Kasumi-1 (cell line): ENCODE measurements around the gene CACNA2D2.
A peak's percentile ranks its signal among the peaks of the same experiment; 100 is the strongest.
"Not testable (repeated sequence)": the region's sequence is repeated elsewhere in the genome, so short reads cannot be mapped to it uniquely, and the experiment has no call there.

Experiments
- DNase-seq, 2 experiments: peaks; one replicate each; lab custom pipeline; 2025; lab: John Stamatoyannopoulos, UW

CACNA2D2 gene

DNA sequence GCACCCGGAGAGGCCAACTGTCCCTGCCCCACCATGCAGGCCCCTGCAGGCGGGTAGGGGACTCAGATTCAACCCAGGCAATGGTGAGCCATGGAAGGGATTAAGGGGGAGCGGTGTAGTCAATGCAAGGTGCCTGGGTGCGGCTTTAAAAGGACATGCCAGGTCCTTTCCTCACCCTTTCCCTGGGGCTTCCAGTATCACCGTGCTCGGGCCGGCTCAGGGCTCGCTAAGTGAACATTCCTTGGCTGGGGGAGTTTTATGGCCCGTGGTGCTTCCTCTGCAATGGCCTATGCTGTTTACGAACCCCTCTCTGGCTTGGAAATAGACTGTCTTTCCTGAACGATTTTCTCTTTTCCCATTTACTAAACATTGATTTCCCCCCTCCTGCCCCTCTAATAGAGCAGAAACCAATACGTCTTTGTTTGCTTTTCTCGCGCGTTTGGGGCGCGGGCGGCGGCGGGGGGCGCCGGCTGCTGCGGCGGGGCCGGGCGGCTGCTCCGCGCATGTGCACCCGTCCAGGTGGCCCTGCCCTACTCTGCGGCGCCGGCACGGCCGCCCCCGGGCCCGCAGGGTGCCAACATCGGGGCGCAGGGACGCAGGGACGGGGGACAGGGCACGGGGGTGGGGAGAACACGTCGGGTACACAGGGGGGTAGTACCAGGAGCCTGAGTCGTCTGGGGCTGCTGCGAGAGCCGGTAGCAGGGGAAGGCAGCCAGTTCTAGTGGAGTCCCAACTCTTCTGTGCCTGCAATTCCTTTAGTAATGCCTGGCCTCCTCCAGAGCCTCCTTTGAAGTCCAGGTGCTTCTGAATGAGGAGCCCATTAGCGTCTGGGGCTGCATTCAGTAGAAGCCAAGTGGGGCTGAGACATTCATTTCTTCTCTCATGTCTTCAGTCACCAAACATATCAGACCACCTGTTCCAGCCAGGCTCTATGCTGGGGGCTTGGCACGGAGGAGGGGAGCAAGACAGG, 26.9 kb upstream of the CACNA2D2 start:
- no peak for DNase-seq

DNA sequence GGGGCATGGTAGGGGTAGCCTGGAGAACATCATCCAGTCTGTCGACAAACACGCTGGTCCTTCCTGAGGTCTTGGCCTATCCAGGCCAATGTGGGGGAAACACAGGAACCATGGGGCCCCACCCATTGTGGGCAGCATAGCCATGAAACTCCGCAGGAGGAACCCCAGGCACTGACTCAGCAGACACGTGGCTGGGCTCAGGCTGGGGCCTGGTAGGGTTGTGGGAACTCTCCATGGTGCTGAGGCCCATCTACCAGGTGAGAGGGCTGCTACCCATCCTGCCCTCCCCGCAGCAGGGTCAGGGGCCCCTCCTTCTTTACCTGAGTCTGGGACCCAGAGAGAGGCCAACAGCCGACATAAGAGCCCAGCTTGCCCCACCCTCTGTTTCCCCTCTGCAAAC, 22.6 kb upstream of the CACNA2D2 start:
- DNase-seq = peak; percentile 57 to 69

DNA sequence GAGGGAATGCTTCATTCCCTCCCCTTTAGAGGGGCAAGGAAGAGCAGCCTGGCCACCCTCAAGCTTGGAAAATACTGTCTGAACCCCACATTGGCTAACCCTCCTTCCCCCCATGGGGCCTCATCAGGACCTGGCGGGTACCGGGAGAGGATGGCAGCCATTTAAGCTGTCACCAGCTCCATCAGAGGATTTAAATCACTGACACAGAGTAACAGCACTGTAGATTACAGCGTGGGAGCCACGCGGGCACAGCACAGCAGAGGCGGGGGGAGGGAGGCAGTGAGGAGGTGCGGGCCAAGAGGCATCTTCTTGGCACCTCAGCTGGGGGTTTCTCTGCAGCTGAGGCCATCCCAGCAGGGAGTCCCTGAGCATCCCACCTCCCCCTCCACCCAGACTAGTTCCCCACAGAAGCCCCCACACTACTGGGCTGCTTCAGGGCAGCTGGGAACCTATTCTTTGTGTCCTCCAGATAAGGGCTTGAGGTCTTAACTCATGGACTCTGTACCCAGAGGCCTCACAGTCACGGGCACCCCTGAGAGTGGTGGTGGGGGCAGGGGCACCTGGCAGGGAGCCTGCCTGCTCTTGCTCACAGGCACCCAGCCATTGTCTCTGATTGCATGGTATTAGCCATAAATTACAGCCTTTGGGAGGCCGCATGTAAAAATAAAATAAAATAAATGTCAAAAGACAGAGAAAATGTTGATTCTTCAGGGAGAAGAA, 21.9 kb upstream of the CACNA2D2 start:
- no peak for DNase-seq

DNA sequence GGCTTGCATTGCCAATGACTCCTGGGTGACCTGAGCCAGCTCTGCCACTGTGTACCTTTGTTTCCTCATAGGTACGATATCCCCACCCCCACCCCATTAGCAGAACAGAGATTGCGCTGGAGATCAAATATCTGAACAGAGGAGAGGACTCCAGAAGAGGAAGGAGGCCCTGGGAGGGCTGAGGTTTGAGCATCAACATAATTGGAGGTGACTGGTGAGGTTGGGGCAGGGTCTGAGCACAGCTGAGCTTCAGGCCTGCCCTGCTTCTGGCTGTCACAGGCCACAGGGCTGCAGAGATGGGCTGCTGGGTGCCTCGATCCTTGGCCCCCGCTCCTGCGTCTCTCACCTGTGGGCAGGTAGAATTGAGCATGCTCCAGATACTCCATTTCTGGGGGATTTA, 21.3 kb upstream of the CACNA2D2 start:
- no peak for DNase-seq

DNA sequence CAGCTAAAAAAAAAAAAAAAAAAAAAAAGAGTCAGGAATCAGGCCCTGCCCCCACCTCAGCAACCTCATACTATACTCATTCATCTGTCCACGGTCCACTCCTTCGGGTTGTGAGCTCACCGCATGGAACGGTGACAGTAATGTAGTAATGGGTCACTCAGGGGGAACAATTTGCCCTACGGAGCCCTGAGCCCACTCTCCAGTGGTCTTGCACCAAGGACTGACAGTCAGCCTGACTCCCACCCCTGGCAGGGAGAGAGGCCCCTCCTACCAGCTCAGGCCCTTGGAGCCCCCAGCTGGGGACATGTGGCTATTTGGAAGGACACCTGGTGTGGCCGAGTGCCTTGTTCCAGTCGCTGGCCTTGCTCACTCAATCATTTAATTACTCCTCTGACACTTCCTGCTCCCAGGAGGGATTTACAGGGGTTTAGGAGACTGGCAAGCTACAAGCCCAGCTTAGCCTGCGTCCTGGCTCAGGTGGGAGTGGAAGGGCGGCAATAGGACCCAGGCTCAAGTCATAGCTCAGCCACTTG, 19.9 kb upstream of the CACNA2D2 start:
- DNase-seq = no peak

DNA sequence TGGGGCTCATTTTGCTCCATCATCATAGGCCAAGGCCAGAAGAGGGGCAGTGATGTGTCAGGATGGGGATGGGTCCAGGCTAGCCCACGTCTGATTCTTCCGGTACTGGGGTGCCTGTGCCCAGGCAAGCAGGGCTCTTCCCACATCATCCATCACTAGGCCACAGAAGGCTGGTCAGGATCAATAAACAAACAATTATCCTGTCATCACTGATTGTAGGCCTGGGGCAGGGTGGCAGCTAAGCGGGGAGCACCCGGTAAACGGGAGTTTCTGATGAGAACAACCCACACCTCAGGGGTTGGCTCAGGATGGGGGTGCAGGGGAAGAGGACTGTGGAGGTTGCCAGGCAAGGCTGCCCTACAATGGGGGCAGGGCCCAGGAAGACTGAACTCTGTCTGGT, 18.1 kb upstream of the CACNA2D2 start:
- DNase-seq = no peak

DNA sequence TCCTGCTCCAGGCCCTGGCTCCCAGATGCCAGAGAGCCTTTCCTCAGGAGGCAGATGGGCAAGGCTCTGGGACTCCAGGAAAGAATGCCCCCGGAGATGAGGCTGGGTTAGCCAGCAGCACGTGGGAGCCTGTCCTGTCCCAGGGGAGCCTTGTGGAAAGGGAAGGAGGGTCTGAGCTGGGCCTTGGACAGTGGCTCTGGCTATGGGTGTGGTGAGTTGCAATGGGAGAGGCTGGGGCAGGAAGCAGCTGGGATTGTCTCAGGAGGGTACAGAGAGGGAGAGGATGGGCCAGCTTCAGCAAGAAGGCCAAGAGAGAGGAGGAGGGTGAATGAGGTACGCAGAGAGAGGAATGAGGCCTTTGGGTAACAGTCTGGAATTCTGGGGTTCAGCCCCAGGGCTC, 17.4 kb upstream of the CACNA2D2 start:
- no peak for DNase-seq

DNA sequence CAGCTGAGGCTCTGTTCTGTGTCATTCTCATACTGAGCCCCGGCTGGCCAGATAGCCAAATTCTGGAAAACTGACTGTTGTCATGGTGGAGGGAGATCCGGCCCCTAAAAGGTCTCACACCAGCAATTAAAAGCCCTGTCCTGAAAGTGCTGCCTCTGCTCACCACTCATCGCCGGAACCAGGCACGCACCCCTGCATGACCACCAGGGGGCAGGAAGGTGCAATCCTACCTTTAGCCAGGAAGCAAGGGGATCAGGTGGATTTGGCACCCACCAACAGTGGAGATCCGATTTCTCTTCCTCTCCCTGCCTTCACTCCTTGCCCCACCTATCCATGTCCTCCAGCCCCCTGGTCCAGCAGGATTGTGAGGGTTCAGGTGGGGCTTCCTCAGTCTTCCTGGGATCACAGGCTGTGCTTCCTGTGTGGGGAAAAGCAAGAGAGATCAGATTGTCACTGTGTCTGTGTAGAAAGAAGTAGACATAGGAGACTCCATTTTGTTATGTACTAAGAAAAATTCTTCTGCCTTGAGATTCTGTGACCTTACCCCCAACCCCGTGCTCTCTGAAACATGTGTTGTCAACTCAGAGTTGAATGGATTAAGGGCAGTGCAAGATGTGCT, 16.1 kb upstream of the CACNA2D2 start:
- DNase-seq = peak; percentile 45 to 55

DNA sequence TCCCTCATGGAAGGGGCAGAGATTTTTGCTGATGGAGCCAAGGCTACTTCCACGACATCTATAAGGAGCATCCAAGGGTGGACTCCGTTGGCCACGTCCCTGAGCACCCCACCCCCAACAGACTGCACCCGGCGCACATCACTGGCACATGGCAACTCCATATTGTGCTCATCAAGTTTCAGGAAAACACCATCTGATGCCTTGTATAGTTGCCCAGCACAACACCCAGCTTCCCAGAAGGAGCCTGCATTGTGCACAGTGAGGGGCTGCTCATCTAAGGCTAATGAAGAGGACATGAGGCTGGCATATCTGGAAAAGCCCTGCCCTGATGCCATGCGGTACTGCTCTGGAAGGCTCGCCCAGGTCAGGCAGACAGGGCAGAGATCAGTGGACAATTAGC, 15.0 kb upstream of the CACNA2D2 start:
- no peak for DNase-seq

DNA sequence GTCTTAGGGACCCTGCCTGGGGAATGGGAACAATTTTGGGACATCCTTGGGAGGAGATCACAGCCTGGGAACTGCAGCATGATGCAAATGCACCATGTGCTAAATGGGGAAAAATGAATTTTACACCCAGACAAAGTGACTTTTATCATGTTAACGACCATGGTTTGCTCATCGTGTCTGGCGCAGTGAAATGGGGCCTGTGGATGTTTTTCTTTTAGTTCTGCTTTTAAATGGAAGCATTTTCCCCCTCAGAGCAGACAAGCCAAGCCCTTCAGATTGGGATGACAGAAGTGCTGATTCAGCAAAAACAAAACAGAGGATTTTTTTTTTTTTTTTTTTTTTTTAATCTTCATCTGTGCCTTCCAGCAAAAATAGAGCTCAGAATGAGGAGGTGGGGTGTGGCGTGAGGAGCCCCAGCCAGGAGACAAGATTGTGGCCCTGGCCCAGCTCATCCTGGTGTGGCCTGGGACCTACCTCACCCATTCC, 14.3 kb upstream of the CACNA2D2 start:
- DNase-seq = no peak

DNA sequence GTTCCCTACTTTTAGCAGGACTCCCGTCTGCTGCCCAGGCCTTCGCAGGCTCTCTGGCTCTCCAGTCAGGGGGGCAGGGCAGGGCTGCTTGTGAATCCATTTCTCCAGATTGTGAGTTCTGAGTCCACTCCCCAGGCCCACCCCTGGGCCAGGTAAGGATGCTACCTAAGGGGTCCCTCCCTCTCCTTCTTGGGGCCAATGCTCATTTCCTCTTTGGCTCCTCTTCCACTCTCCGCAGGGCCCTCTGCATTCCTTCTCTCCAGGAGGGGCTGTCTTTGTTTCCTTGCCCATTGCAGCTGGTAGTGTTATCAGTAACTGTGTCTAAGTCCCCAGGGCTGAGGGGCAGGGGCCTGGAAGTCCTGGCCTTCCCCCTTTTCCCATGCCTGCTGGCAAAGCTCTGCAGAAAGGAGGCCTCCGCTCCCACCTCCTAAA, 13.0 kb upstream of the CACNA2D2 start:
- DNase-seq = no peak

DNA sequence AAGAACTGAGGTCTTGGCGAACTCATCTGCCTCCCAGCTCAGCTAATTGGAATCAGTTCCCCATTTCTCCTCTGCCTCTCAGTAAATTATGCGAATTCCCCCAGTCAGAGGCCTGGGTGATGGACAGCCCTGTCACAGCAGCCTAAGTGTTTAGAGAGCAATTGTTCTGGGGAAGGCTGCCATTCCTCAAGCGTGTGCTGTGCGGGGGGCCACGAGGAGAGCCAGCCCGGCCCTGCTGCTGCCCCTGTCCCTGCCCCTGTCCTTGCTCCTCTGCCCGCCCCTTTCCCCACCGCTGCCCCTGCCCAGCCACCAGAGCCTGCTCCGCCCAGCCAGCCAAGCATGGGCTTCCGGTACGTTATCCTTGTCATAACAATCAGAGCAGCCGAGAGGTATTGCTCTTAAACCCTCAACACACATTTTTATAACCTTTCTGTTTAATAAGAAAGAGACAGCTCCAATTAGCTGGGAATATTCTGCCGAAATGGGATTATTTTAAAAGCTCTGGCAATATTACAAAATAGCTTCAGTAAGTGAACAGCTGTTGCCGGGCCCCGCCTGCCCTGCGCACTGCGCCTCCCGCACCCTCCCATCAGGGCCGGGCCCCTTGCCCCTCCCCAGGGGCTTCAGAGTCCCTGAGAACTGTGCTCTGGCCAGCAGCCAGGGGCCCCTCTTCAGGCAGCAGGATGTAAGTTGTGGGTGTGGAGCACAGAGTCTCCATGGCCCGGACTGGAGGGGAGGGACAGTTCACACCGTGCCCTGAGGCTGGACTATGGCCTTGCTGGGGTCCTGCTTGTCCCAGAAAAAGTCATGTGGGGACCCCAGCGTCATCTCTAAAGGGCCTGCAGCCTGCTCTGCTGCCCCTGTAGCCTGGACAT, 12.4 kb upstream of the CACNA2D2 start:
- no peak for DNase-seq

DNA sequence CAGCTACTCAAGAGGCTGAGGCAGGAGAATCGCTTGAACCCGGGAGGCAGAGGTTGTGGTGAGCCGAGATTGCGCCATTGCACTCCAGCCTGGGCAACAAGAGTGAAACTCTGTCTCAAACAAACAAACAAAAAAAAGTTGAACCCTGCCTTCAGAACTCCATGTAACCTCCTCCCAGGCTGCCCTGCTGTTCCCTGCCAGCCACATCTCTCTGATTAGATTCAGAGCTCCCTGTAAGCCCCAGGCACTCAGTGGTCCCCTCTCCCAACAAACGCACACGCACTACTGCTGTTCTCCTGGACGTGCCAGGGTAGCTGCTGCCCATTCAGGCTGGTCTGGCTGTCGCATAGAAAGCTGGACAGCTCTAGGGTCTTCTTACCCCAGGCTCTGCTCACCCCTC, 9.5 kb upstream of the CACNA2D2 start:
- not testable (repeated sequence) for DNase-seq

DNA sequence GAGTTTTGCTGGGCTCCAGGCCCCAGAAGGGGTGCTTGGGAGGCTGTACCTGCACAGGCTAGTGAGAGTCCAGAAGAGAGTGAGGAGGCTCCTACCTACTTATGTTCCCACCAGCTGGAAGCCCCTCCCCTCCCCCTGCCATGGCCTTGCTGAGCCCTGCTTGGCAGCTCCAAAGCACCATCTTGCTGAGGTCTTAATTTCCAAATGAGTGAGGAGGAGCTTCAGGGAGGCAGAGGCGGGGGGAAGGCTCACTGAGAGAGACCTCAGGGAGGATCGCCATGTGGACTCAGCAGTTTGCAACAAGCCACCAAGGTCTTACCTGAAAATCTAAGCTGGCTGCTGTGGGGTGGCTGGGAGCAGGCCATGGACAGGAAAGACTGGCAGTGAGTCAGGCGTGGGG, 8.7 kb upstream of the CACNA2D2 start:
- no peak for DNase-seq

DNA sequence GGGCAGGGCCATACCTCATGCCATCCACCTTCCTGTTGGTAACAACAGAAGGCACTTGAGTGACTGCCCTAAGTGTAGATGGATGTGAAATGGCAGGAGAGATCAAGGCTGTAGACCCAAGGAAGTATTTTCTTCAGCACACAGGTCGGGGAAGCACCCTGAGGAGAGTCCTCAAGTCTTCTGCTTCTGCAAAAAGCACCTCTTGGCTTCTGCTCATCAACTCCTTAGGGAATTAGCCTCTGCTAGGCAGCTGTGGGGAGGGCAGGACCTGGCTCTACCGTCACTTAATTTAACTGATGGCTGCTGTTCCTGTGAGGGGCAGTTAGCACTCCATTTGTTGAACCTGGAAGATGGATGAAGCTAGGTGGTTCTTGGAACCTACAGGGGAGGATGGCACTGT, 6.9 kb upstream of the CACNA2D2 start:
- DNase-seq = no peak

DNA sequence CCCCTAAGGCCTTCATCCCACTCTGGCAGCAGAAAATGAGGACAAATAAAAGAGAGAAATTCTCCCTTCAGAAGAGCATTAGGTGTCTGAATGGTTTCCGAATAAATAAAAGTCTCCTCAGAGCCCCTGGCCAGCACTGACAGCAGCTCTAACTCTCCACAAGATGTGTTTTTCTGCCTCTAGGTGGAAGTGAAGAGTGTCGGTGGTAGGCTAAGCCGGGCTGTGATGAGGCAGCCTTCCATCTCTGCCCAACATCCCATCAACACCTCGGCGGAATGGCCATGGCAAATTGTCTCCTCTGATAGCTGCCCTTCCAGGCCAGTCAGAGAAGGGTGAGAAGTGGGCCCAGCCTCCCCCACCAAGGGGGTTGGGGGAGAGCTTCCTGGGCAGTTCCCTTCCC, 6.3 kb upstream of the CACNA2D2 start:
- no peak for DNase-seq

DNA sequence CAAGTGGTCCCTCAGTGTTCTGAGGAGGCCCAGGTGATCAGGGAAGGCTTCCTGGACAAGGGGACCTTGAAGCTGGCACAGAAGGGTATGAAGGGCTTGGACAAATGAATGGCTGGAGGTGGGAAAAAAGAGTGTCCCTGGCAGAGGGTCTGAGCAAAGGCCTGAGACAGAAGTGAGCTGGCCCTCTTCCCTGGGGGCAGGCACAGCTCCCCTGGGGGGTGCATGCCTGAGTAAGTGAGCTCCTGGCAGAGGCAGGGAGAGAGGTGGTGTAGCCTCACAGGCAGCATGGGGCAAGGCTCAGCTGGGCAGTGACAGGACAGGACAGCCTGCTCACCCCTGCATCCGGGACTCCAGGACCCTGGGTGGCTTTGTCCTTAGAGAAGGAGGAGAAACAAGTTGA, 5.4 kb upstream of the CACNA2D2 start:
- no peak for DNase-seq

DNA sequence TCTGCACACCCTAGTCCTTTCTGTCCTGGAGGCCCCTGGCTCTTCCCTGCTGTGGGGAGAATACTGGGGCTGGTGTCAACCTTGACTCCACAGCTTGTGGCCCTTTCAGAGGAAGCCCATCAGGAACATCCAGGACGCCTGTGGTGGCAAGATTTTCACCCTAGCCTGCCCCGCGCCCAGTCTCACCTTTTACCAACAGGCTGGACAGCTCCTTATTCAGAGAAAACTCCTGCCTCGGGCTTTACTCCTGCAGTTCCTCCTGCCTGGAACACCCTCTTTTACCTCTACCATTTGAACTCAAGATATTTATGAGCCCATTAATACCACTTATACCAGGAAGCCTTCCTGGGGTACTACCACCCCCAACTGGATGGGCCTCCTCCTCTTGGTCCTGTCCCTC, 2.7 kb upstream of the CACNA2D2 start:
- DNase-seq = no peak

DNA sequence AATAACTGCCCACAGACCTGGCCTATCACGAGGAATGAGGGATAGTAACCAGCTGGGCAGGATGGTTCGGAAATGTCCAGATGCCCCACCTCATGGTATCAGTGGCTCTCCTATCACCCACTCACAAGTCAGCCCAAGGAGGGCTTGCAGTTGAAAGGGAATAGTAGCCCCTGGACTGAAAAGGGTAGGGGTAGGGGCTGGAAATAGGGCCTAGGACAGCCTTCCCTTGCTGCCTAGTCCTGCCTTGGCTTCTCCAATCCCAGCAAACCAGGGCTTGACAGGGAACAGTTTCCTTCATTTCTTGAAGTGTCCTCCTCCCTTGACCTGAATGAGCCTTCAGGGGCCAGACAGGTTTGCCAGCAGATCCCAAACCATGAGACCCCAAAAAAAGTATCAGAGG, 1.2 kb upstream of the CACNA2D2 start:
- DNase-seq = no peak

DNA sequence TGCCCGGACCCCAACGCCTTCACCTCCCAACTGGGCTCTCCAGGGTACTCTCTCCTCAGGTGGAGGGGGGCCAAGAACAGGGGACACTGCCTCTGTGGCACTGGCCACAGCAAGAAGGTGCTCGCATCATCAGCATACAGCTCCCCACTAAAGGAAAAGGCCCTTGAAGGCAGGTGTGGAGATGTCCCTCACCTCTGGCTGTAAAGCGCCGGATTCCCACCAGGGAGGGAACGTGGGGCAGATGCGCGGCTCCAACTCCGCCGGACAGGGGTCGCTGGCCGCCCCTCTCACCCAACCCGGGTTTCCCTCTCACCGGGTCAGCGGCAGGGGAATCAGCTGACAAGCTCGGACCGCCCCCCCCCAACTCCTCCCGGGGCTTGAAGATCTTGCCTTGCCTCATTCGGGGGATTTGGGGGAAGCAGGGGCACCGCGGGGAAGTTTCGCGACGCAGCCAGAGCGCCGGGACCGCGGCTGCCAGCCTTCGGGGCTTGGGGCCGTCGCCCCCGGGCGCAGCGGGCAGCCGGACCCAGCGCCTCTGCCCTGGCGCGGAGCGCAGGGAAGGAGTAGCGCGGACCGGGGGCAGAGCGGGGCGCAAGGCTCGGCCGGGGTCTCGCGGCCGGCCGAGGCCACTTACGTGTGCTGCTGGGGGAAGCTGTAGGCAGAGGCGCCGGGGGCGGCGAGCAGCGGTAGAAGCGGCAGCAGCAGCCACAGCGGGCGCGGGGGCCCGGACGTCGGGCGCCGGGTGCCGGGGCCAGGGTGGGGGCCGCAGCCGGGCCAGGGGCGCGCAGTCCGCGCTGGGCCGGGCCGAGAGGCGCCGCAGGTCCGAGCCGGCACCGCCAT, 630 bp downstream of the CACNA2D2 start:
- no peak for DNase-seq

DNA sequence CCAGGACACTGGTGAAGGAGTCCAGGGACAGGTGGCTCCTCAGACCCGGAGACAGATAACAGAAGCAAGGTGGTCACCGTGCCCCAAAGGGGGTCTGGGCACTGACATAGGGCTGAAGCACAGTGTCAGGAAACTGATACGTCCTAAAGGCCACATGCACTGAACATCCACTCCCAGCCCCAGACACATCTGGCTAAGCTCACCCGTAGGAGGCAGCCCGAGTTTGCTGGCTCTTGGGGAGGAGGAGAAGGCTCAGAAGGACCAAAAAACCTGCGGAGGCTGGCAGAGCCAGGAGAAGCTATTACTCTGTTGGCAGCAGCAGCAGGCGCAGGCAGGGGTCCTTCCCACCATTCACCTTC, 1.2 kb downstream of the CACNA2D2 start:
- peak in 1 of 2 experiments; percentile 9 for DNase-seq
